IPS DF 6.9 (cell line): ENCODE data around the gene KCNT2.
"Not testable (repeated sequence)": the region's sequence is repeated elsewhere in the genome, so short reads cannot be mapped to it uniquely, and the experiment has no call there.

ENCODE experiments used
- DNase-seq: peaks from one replicate; pipeline ENCODE4 v3.0.0-alpha.2; 2013; ENCODE audit warnings: low read depth, low spot score
- H3K27ac ChIP-seq: one replicate; pipeline ENCODE4 v1.5.1; 2013; ENCODE audit warnings: low read length, control low read depth
- H3K27me3 ChIP-seq: 2 replicates; pipeline ENCODE4 v1.6.1; 2013; ENCODE audit warnings: mild to moderate bottlenecking, low read length; ENCODE audit not compliant: control insufficient read depth, insufficient read depth
- H3K36me3 ChIP-seq: 2 replicates; pipeline ENCODE4 v1.6.1; 2013; ENCODE audit warnings: low read length; ENCODE audit not compliant: control insufficient read depth, insufficient read depth
- H3K4me1 ChIP-seq: 2 replicates; pipeline ENCODE4 v1.6.1; 2013; ENCODE audit warnings: low read length; ENCODE audit not compliant: control insufficient read depth, insufficient read depth
- H3K4me3 ChIP-seq: 2 replicates; pipeline ENCODE4 v1.5.1; 2013; ENCODE audit warnings: mild to moderate bottlenecking, low read length
- H3K9me3 ChIP-seq: 2 replicates; pipeline ENCODE4 v1.6.1; 2013; ENCODE audit warnings: low read length, inconsistent platforms; ENCODE audit not compliant: control insufficient read depth, insufficient read depth
- WGBS: extraction: QIAGEN DNeasy Blood & Tissue Kit; methylation state at CpG from one replicate; pipeline ENCODE4 v1.1.7; 2013; ENCODE audit warnings: mixed read lengths, missing lambda C conversion rate; ENCODE audit not compliant: insufficient read length, insufficient coverage; 5-methylcytosine and 5-hydroxymethylcytosine counted together

Gene KCNT2

DNA sequence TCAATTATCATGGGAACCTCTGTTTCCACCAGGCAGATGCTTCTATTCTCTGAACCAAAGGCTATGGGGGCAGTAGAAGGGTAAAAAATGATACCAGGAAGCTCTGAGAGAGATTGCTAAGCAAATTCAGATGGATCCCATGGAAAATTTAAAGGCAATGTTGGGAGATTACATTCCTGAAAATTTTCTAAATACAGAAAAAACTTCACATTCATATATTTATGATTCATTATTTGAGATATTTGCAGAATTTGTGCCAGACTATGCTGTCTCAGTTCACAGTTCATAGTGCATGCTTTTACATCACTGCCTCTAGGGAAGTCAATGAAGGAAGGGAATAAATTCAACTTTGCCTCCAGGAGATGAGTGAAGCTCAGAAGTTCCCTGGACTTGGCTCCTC is 57.5 kb downstream of the KCNT2 start:
- Histone ChIP-seq H3K4me1 (no peaks in the 10 kb centered on the region), H3K4me3 (no peak overlapping the region), H3K27me3 (no peaks in the 10 kb centered on the region), H3K9me3 (no peaks in the 10 kb centered on the region), H3K27ac (no peak overlapping the region), H3K36me3 (no peaks in the 10 kb centered on the region)
- DNase-seq = no peak

DNA sequence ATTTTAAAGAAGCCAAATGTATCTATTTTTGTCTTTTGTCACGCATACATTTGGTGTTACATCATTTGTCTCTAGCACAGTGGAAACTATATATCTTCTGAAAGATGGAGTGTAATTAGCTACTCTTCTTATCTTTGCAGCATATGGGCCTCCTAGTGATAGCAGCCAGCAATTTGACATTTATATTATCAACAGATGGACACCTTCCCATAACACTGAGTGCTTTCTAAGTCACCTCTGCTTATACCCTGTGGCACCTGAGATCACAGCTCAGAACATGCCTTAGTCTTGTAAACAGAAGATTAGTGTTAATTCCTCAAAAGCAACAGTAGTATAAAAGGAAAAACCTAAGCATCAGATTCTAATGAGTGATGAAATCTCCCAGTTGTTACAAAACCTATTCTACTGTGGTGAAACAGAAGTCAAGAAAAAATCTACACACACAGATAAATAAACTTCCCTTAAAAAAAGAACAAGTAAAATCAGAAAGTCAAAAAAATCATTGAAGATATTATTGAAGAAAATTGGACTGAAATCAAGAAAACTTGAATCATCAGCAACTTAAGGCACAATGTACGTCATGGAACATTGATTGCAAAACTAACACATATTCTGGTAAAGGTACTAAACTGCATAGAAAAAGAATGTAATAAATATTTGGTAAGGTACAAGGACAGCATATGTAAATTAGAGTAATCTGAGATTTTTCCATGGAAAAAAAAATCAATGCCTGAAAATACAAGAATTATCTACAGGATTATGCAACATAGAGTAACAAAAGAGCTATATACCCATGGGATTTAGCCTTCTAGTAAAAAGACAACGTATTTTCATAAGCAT is 61.7 kb downstream of the KCNT2 start:
- Histone ChIP-seq H3K36me3 (no peaks in the 10 kb centered on the region), H3K9me3 (no peaks in the 10 kb centered on the region), H3K4me1 (no peaks in the 10 kb centered on the region), H3K4me3 (no peak overlapping the region), H3K27me3 (no peaks in the 10 kb centered on the region), H3K27ac (no peak overlapping the region)
- no peak for DNase-seq
- no CpG with 5 or more reads among the region's 3 CpGs for WGBS

DNA sequence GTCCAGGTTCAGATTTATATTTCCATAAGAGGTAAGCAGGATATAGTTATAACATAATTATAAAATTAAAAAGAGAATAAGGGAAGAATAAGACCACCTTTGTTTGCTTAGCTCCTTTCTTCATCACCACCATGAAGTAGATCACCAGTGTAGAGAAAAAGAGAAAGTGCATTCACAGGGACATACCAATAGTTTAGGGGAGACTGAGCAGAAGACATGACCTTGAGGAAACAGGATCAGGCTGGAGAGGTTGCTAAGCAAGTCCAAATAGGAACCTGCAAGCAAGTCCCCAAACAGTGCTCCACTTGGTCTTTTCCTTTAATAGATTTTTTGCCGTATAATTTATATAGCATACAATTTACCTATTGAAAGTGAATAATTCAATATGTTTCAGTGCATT is 63.0 kb downstream of the KCNT2 start:
- DNase-seq = no peak
- no peaks in the 10 kb centered on the region for H3K9me3 ChIP-seq
- no CpG with 5 or more reads among the region's 1 CpG for WGBS
- H3K27me3 ChIP-seq = no peaks in the 10 kb centered on the region
- no peak overlapping the region for H3K27ac ChIP-seq
- no peaks in the 10 kb centered on the region for H3K36me3 ChIP-seq
- H3K4me3 ChIP-seq = no peak overlapping the region
- H3K4me1 ChIP-seq = no peaks in the 10 kb centered on the region

DNA sequence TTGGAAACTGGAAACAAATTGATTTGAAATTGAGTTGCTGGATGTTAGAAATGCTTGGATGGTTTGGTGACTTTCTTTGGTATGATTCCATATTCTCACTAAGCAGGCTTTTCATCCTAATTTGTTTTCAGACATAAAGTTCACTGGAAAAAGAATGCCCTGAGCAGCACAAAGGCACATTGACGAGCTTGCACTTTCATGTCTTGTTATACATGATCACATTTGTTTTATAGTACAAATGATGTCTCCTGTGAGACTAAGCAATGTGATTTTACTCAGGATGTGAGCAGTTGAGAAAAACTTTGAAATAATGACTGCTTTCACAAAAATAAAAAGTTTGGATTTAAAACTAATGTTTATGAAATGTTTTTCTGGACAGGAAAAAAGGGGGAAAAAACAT is 63.6 kb downstream of the KCNT2 start:
- H3K4me3 ChIP-seq = no peak overlapping the region
- H3K36me3 ChIP-seq = no peaks in the 10 kb centered on the region
- no peaks in the 10 kb centered on the region for H3K4me1 ChIP-seq
- no peak for DNase-seq
- H3K27me3 ChIP-seq = no peaks in the 10 kb centered on the region
- no CpG with 5 or more reads among the region's 1 CpG for whole genome bisulfite sequencing
- H3K27ac ChIP-seq = no peak overlapping the region
- no peaks in the 10 kb centered on the region for H3K9me3 ChIP-seq

DNA sequence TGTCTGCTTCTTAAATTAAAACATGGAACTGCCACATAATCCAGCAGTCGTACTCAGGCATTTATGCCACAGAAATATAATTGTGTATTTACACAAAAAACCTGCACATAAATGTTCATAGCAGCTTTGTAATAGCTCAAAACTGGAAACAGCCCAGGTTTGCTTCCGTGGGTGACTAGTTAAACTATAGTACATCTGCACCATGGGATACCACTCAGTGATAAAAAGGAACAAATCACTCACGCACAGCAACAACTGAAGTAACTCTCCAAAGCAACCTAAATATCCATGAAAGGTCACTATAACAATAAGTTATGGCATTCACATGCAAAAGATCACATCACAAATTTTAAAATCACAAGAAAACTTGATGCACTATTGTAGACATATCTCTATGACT is 64.4 kb downstream of the KCNT2 start:
- Histone ChIP-seq H3K4me3 (no peak overlapping the region), H3K36me3 (no peaks in the 10 kb centered on the region), H3K27ac (no peak overlapping the region), H3K9me3 (no peaks in the 10 kb centered on the region), H3K27me3 (no peaks in the 10 kb centered on the region), H3K4me1 (no peaks in the 10 kb centered on the region)
- DNase-seq = no peak
- WGBS = no CpG with 5 or more reads among the region's 3 CpGs

DNA sequence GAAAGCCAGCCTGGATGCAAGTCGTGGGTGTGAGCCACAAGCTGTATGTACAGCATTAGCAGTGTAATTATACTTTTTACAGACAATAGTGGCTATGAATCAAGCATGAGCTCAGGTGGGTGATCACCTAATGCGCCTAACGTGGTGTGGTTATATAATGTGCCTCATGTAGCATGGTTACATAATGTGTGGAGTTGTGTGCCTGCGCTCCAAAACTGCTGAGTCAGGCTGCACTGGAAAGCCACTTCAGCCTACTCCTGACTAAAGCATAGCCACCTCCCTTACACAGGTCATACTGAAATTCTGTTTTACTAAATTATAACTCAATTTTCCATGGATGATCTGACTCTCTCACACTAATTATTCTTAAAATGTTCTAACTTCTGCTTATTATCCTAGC is 69.8 kb downstream of the KCNT2 start:
- peak; percentile 16 for DNase-seq

DNA sequence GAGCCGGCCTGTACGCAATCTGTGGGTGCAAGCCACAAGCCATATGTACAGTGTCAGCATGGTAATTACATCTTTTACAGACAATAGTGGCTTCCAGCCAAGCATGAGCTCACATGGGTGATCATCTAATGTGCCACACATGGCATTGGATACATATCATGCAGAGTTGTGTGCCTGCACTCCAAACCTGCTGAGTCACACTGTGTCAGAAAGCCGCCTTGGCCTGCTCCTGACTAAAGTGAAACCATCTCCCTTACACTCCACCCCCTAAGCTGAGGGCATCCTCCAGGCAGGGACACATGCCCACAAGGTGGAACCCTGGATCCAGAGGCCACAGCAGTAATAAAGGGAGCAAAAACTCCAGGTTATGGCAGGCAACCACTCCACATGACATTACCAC is 72.5 kb downstream of the KCNT2 start:
- no peaks in the 10 kb centered on the region for H3K27me3 ChIP-seq
- DNase-seq = peak; percentile 39
- peaks cover 6% of the 10 kb centered on the region for H3K36me3 ChIP-seq
- H3K9me3 ChIP-seq = peaks cover 5% of the 10 kb centered on the region
- no CpG with 5 or more reads among the region's 3 CpGs for WGBS
- no peaks in the 10 kb centered on the region for H3K4me1 ChIP-seq
- no peak overlapping the region for H3K4me3 ChIP-seq
- no peak overlapping the region for H3K27ac ChIP-seq

More for the DNA sequence above, 69.8 kb downstream of the KCNT2 start:
- H3K36me3 ChIP-seq = peaks cover 6% of the 10 kb centered on the region
- WGBS = no CpG with 5 or more reads among the region's 4 CpGs
- H3K27me3 ChIP-seq = no peaks in the 10 kb centered on the region
- H3K4me3 ChIP-seq = no peak overlapping the region
- no peak overlapping the region for H3K27ac ChIP-seq
- no peaks in the 10 kb centered on the region for H3K4me1 ChIP-seq
- peaks cover 5% of the 10 kb centered on the region for H3K9me3 ChIP-seq

DNA sequence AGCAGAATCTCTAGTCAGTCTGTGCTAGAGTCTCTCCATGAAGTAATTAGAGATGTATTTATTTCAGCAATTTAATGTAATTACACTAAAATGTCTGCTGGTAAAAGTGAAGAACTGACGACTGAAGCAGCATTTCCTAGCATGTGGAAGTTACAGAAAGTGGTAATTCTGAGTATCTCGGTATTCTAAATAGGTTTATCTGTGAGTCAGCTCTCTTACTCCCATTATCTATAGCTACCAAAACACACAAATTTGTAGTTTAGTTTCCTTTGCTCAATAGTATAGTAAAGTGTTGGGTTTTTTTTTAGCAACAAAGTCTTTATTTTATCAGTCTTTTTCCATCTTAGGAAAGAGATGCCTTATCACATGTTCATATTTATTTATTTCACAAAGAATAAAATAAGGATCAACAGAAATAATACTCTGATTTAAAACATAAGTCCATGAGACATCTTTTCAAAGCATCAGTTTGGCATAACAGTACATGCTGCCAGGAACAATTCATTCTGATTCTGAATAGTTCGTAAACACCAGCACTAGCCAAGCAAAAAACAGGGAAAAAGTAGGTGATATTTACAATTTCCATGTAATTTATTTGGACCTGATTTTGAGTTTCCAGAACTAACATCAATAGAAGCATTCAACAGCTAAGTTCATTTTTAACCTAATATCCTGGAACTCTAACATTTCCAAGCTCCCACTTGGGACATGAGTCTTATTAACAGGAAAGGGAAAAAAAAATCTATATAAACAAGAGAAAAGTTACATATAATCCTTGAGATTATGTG is 76.3 kb downstream of the KCNT2 start:
- Histone ChIP-seq H3K9me3 (no peaks in the 10 kb centered on the region), H3K27me3 (no peaks in the 10 kb centered on the region), H3K4me3 (no peak overlapping the region), H3K4me1 (no peaks in the 10 kb centered on the region), H3K27ac (no peak overlapping the region), H3K36me3 (no peaks in the 10 kb centered on the region)
- no peak for DNase-seq
- WGBS = no CpG with 5 or more reads among the region's 3 CpGs

DNA sequence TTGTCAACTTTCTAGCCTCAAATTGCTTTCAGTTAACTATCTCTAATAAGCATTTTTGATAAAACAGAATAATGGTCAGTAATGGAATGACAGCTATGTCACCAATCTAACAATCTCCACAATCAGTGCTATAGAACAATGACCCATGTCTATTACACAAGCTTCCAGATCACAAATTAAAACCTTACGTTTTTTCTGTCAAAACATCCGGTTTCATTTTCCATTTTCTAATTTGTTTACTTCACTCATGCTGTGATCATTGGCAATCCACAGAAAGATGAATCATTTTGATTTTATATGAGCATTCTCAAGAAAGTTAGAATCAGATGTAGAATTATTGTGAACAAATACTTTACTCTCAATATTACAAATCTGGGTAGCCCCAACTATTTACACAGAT is 80.3 kb downstream of the KCNT2 start:
- H3K27ac ChIP-seq = no peak overlapping the region
- 100% methylated on average over 1 of the region's 2 CpGs for WGBS
- DNase-seq = no peak
- H3K27me3 ChIP-seq = no peaks in the 10 kb centered on the region
- H3K4me1 ChIP-seq = no peaks in the 10 kb centered on the region
- no peaks in the 10 kb centered on the region for H3K9me3 ChIP-seq
- no peak overlapping the region for H3K4me3 ChIP-seq
- H3K36me3 ChIP-seq = no peaks in the 10 kb centered on the region

DNA sequence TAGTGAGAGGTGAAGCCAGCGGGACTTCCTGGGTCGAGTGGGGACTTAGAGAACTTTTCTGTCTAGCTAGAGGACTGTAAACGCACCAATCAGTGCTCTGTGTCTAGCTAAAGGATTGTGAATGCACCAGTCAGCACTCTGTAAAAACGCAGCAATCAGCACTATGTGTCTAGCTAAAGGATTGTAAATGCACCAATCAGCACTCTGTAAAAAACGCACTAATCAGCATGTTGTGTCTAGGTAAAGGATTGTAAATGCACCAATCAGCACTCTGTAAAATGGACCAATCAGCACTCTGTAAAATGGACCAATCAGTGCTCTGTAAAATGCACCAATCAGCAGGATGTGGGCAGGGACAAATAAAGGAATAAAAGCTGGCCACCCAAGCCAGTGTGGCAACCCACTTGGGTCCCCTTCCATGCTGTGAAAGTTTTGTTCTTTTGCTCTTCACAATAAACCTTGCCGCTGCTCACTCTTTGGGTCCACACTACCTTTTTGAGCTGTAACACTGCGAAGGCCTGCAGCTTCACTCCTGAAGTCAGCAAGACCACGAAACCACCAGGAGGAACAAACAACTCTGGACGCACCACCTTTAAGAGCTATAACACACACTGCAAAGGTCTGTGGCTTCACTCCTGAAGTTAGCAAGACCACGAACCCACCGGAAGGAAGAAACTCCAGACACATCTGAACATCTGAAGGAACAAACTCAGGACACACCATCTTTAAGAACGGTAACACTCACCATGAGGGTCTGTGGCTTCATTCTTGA is 85.5 kb downstream of the KCNT2 start:
- WGBS = no CpG with 5 or more reads among the region's 12 CpGs
- not testable (repeated sequence) for H3K9me3 ChIP-seq, H3K4me3 ChIP-seq, H3K36me3 ChIP-seq, DNase-seq, H3K4me1 ChIP-seq, H3K27me3 ChIP-seq, H3K27ac ChIP-seq
